ENCODE measurements around the gene SPATS2L.

The SPATS2L gene

GRCh38 chr2:200306196-200306930 is at the start of gene SPATS2L:
Gene SPATS2L, plus strand, starts transcription at chr2:200306693. Its CDS starts 82,552 bp downstream, at chr2:200389245.
- DNase-seq, result no peak

GRCh38 chr2:200257570-200257969 is 48.9 kb upstream of the SPATS2L start:
- DNase-seq, result no peak

DNA sequence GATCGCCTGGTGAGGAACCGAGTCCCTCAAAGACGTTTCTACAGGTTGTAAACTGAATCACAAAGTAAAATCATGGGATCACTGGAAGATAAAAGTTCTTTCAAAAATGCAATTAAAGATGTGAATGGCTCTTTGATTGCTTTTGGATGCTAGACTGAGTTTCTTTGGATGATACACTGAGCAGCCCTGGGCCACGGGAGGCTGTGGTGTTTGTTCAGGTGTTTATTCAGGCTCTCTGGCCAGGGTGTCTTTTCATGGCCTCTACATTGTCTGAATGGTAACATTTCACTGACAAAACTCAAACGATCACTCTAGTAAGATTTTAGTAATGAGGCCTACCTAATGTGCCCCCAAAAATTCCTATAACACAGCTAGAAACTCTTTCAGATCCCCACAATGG is 48.4 kb upstream of the SPATS2L start:
- DNase-seq, result no peak

DNA sequence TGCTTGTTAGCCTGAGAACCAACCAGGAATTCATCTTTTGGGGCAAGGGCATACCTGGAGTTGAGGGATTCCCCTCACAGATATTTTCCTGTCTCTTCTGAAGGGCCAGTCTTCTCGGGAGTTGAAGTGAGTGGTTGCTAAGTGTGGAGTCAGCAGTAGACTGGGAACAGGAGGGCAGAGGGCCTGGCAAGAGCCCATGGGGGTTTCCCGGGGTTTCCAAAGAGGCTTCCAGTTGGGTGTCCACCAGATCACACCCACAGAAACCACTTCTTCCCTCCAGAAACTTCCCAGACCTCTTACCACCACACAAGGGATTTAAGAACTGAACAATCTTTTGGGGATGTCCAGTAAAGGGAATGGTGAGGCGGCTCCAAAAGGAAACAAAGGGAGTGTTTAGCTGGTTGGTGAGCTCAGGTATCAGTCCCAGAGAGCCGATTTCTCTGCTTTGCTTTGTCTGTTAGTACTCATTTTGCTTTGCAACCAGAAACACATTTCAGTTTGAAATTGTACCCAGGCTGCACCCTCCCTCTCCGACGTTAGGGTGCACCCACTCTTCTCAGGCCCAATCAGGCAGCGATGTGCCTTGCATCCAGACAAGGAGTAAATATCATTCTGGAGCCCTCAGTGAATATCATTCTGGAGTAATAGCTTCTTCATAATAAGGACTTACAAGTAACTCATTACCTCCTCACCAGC is 47.5 kb upstream of the SPATS2L start:
- DNase-seq, result no peak

DNA sequence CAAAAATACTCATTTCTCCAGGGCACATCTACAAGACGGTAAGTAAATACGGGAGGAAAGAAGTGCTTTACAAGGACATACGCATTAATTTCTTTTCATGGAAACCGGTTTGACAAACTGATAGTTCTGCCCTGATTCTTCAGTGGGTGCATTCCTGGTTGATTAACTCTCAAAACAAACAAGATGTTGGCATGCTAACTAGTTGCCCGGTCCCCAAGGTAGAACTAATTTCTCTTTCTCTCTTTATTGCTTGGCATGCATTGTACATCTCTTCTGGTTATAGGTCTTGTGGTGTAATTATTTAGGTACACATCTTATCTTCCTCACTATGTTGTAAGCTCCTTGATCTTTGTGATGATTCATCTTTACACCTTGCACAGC is 46.9 kb upstream of the SPATS2L start:
- no peak for DNase-seq

DNA sequence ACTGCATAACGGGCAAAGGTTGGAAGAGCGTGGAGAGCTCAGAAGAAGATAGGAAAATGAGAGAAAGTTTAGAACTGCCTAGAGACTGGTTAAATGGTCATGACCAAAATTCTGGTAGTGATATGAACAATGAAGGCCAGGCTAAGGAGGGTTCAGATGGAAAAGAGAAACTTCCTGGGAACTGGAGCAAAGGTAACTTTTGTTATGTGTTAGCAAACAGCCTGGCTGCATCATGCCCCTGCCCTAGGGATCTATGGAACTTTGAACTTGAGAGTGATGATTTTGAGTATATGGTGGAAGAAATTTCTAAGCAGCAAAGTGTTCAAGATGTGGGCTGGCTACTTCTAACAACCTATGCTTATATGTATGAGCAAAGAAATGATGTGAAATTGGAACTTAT is 44.4 kb upstream of the SPATS2L start:
- DNase-seq, result no peak

DNA sequence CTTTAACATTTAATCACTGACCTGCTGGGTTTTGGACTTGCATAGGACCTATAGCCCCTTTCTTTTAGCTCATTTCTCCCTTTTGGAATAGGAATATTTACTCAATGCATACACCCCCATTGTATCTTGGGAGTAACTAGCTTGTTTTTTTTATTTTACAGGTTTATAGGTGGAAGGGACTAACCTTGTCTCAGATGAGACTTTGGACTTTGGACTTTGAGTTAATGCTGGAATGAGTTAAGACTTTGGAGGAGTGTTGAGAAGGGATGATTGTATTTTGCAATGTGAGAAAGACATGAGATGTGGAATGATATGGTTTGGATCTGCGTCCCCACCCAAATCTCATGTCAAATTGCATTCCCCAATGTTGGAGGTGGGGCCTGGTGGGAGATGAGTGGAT is 43.2 kb upstream of the SPATS2L start:
- no peak for DNase-seq

DNA sequence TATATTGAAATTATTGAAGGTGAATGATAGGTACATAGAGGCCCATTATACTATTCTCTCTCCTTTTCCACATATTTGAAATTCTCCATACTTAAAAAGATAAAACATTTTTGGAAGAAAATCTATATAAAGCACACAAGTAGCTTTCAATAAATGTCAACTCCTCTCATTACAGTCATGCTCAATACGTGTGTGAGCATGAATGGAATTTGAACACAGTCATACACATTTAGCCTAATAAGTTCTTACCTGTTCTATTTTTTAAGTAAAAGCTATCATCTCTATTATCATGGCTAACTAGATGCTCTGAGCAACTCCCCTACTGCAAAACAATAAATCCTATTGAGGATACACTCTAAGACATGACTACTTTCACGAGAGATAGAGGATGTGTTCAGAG is 41.9 kb upstream of the SPATS2L start:
- DNase-seq, result no peak

DNA sequence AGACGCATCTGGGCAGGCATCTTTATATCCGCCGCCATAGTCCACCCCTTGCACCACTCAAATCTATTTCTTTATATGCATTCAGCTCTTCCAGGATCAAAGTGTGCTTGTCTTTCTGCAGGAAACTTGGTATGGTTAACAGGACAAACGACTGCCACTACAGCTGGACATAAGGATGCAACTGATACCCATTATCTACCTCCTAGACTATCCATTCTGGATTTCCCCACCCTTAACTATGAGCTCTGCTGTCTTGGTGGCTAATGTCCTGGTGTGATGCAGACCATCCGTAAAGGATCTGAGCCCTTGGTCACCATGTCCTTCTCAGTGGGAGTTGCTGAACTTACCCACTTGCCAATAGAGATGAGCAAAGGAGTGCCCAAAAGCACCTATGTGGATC is 40.1 kb upstream of the SPATS2L start:
- no peak for DNase-seq

DNA sequence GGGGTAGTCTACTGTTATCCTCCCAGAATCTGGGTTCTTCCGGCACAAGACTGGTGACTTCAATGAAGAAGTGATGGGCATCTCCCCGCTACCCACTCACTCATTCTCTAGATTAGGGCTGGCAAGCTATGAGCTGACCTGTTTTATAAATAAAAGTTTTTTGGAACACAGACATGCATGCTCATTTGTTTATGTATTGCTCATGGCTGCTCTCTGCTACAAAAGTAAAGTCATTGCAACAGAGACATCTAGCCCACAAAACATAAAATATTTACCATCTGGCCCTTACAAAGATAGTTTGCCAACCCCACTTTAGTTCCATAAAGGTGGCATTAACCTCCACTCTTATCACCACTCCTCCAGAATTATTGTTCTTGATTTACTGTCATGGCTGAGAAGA is 39.1 kb upstream of the SPATS2L start:
- no peak for DNase-seq

DNA sequence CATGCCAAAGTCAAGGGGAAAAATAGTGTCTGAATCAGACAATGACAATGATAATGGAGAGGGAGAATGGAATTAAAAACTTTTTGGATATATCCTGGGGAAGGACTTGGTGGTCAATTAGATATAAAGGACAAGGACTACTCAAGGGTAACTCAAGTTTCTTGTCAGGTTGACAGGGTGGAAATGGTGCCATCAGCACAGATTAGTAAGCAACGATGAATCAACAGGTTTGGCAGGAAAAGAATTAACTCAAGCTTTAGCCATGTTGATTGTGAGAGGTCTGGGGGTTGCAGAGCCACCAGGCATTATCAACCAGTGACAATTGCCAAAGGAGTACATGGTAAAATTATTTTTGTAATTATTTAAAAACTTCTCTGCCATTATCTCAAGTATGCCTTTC is 35.8 kb upstream of the SPATS2L start:
- no peak for DNase-seq

- no peak for DNase-seq
Observed at GRCh38 chr2:200272320-200272719, 34.2 kb upstream of the SPATS2L start.

DNA sequence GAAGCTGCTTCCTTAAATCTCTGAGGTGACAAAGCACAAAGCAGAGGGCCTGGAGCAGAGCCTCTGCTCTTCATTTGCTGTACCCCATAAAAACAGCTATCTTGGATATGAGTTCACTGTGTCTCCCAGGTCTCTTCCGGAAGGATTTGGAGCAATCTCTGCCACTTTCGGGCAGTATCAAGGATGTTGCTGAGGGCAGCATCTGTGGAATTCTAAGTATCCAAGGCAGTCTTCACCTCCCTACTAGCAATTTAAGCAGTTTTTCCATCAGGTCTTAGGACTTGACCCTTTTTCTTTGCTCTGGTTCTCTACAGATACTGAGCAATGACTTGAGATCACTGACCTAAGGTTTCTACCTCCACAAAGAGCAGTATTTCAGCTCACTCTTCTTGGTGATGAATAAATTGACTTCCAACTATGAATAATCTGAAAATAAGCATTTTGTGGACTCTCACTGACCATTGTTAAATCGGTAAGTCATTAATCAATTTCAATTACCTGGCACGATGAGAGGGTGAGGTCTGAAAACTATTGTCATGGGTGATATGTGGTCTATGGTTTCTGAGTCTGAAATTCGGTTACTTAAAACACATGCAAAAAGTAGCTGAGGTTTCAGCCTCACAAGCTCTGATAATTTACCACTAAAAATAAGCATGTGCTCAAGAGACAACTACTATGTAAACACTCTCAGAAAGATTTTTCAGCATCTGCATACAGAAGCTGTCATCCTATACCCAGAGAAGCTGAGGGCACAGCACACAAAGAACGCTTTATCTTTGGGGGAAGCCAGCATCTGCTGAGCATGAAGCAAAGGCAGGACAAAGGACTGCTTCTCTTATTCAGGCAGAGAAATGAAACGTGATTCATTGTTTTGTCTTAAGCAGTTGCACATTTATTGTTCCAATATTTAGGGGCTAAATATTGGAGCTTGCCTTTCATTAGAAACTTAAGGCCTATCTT is 32.1 kb upstream of the SPATS2L start:
- DNase-seq, result peak; percentile 59

- no peak for DNase-seq
Observed at GRCh38 chr2:200275295-200276013, 31.0 kb upstream of the SPATS2L start.

GRCh38 chr2:200276472-200276871 is 30.0 kb upstream of the SPATS2L start:
- DNase-seq, result no peak

- DNase-seq, result no peak
Observed at GRCh38 chr2:200278694-200279316, 27.7 kb upstream of the SPATS2L start.

DNA sequence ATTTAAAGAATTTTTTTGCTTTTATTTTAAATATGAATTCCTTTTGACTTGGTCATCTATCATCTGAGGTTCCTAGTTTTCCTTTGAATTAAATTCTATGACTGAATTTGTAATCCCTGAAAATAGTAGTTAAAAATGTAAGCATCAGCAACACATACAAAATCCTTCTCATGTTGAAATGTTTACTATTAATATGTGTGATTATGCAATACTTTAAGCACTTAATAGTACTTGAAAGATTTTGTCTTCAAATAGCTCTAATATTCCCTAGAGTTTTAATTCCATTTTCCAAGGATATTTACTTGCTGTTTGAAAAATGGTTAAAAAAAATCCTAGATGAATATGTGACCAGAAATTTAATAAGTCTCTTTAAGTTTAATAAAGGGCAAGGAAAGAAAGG is 26.6 kb upstream of the SPATS2L start:
- DNase-seq, result no peak

- DNase-seq, result no peak
Observed at GRCh38 chr2:200286578-200286977, 19.9 kb upstream of the SPATS2L start.

GRCh38 chr2:200288670-200289429 is 17.6 kb upstream of the SPATS2L start:
- no peak for DNase-seq

DNA sequence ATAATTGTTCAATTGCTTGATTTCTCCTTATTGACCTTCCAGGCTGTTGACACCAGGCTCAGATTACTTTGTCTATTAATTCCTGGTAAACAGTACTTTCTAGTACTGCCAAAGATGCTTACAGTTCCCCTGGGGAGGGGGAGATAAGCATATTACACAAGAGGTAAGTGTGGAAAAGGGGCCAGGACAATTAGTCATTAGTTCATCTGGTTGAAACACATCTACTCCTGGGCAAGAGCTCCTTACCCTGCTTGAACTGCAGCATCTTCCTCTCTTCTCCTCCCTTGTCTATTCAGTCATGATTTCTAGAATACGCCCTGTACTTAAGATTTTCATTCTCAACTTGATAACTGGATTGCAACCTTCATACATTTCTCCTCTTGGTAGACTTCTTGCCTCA is 10.4 kb upstream of the SPATS2L start:
- DNase-seq, result no peak

- DNase-seq, result no peak
Observed at GRCh38 chr2:200297100-200297499, 9.4 kb upstream of the SPATS2L start.

DNA sequence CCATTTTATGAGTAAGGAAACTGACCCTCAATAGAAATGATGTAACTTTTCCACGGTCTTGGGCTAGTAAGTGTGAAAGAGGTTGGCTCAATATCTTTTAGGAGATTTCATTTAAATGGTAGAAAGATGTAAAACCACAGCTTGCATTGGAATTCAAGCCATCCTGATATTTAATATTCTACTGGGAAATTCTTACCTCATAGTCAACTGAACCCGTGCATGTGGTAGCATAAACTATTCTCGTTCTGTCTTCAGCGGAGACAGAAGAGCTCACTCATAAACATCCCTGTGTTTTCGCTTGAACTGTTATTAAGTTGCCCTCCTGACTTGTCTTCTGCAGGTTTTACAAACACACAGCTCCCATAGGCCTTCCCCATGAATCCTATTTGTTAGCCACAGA is 8.5 kb upstream of the SPATS2L start:
- no peak for DNase-seq

Data from NCI-H187 treated with DMSO at 0.1 percent for 48 hours (cell line).